NOMO-1 treated with DMSO at 0.1 percent for 48 hours (cell line): ENCODE data around the gene SIDT1.

ENCODE experiments used
- DNase-seq: peaks from one replicate; lab custom pipeline; 2025; ENCODE audit not compliant: unreplicated experiment; lab: John Stamatoyannopoulos, UW

Gene SIDT1

DNA sequence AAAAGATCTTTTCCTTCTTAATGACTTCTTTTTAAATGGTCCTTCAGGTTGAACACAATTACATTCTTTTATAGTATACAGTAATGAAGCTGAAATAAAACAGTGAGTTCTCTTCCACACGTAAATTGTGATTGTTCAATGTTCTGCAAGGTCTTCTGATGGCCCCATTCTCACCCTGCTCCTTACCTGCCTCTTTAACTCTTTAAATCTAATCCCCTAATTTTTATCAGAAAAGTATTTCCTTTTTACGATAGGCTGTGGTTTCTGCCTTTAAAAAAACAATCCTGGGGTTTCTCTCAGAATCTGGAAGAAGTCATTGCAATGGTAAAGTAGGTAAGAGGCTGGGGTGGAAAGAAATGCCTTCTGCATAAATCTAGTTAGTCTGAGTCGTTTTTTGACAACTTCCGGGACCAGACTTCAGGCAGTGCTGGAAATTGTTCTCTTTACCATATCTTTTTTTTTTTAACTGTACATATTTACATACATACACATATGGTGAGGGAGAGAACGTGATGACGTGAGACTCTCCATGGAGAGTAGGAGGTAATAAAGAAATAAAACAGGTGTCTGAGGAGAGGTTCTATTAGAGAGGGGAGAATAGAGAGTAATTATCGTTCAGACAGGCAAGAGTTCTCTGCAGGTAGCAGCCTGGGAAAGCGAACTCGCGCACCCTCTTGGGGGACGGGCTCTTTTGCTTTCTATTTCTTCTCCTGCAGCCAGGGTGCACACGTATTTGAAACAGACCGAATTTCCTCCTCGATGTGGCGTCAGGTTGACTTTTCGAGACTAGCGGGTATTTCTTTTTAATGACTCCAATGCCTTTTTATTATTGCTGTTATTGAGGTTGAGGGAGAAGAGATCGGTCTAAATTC is at the start of gene SIDT1:
Gene SIDT1 (plus strand): TSS at position 730 of the 872 bp plus-strand sequence. CDS start 467 bp downstream, outside the sequence.
- no peak for DNase-seq

DNA sequence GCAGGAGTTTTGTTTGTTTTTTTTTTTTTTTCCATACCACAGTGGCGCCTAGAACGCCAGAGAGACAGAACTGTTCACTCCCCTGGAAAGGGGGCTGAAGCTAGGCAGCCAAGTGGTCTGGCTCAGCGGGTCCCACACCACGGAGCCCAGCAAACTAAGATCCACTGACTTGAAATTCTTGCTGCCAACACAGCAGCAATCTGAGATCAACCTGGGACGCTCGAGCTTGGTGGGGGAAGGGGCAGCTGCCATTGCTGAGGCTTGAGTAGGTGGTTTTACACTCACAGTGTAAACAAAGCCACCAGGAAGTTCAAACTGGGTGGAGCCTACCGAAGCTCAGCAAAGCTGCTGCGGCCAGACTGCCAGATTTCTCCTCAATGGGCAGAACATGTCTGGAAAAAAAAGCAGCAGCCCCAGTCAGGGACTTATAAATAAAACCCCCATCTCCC is 47.2 kb upstream of the SIDT1 start:
- DNase-seq = no peak

- DNase-seq = no peak
Measured at GRCh38 chr3:113495035-113495434, 37.3 kb upstream of the SIDT1 start.

- no peak for DNase-seq
Measured at GRCh38 chr3:113496924-113497323, 35.4 kb upstream of the SIDT1 start.

DNA sequence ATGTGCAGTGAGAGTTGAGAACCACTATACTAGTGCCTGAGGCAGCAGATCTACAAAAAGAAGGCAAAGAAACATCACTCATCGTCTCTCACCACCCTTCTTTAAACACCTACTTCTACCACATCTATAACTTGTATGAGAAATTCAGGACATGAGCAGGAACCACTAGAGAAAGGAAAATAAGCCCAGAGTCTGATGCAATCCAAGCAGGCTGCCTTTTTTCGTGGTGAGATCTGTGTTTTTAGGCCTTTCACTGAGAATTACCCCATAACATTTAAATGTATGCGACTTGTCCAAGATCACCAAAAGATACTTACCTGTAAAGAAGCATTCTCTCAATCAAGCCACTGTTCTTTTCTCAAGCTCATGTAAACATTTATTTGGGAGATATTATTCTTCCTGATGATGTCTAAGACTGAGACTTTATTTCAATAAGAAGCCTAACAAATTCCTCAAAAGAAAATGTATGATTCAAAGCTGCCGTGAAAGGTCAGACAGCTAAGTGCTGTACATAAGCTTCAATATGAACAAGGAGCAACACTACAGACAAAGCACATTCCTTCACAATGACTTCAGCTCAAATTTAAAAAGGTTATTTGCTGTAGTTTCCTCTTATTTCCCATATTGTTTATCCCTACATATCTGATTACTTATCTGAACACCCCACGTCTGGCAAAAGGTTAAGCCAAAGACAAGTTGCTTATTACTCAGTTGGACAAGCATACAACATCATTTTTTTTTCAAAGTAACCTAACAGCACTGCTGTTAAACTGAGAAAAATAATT is 33.9 kb upstream of the SIDT1 start:
- DNase-seq = no peak

GRCh38 chr3:113499081-113499480 is 33.3 kb upstream of the SIDT1 start:
- no peak for DNase-seq

GRCh38 chr3:113501597-113501996 is 30.8 kb upstream of the SIDT1 start:
- DNase-seq = peak; percentile 10

- DNase-seq = no peak
Measured at GRCh38 chr3:113505867-113506266, 26.5 kb upstream of the SIDT1 start.

GRCh38 chr3:113507501-113508067 is 24.8 kb upstream of the SIDT1 start:
- DNase-seq = no peak

- no peak for DNase-seq
Measured at GRCh38 chr3:113508966-113509365, 23.4 kb upstream of the SIDT1 start.

GRCh38 chr3:113514265-113514769 is 18.0 kb upstream of the SIDT1 start:
- DNase-seq = no peak

- DNase-seq = no peak
Measured at GRCh38 chr3:113516115-113516505, 16.2 kb upstream of the SIDT1 start.

DNA sequence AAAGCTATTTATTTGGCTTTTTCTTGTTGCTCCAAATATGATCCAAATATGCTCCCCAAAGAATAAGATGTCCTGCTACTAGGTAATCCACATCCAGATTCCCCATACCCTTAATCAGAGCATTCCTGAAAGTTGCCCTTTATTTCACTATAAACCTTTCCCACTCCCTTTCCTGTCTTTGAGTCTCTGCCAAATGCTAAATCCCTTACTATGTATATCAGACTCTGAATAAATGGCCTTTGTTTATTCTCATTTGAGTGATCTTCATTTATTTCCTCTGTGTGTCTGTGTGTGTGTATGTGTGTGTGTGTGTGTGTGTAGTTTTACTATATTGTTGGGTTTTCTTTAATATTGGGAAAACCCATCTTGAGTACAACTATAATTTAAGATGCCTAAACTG is 10.4 kb upstream of the SIDT1 start:
- DNase-seq = no peak

DNA sequence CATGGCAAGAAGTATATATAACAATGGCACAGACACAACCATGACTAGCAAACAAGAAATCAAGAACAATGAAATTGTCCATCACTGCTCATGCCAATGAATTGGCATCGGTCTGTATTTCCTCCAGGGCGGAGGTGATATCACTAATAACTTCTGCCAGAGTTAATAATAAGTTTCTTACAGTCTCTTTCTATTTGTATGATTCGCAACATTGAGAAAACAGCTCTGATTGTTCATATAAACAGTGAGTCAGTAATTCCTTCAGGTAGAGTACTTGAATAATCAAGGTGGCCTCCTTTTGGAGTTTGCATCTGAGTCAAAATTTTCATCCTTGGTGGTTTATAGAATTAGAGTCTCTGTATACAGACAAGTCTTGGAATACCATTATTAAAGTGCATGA is 9.1 kb upstream of the SIDT1 start:
- DNase-seq = no peak

DNA sequence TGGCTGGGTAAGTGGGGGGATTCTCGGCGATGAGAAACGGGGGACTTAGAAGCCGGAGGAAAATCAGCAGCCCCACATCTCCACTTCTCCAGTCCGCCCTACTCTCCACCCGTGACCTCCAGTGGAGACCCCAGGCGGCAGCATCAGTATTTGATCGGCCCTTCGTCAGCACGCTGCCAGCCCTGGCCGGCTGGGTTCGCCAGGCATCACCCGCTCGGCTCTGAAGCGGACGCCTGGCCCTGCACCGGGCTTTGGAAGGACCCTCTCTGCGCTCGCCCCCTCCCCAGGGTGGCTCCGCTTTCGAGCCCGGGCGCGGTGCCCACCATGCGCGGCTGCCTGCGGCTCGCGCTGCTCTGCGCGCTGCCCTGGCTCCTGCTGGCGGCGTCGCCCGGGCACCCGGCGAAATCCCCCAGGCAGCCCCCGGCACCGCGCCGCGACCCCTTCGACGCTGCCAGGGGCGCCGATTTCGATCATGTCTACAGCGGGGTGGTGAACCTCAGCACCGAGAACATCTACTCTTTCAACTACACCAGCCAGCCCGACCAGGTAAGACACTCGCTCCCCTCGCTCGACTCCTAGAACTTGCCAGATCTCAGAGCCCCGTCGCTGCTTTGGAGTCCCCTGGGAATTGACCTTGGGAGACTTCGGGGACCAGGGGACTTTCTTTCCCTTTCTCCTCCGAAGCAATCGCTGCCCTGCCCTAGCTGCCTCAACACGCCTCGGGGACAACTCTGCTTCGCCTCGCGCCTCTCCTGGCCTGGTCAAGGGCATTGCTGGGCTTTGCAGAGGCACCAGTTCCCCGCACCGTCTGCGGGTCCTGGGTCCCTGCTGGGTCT is 561 bp downstream of the SIDT1 start:
- no peak for DNase-seq

DNA sequence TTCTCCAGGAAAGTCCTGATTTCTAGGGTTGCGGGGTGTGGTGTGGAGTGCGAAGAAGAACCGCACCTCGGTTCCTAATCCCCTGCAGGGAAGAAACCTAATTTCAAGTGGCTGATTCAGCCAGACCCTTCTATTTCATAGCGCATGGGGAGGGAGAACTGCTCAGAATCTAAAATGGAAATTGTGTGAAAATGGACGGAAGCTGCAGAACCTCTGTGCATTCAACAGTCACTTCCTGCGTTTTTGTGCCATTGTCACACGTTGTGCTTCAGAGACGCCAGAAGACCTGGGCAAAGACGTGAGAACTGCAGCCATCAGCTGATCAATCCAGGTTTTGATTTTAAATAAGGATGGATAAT is 1.2 kb downstream of the SIDT1 start:
- no peak for DNase-seq

GRCh38 chr3:113534365-113534764 is 2.0 kb downstream of the SIDT1 start:
- DNase-seq = no peak

GRCh38 chr3:113535898-113536297 is 3.5 kb downstream of the SIDT1 start:
- no peak for DNase-seq

DNA sequence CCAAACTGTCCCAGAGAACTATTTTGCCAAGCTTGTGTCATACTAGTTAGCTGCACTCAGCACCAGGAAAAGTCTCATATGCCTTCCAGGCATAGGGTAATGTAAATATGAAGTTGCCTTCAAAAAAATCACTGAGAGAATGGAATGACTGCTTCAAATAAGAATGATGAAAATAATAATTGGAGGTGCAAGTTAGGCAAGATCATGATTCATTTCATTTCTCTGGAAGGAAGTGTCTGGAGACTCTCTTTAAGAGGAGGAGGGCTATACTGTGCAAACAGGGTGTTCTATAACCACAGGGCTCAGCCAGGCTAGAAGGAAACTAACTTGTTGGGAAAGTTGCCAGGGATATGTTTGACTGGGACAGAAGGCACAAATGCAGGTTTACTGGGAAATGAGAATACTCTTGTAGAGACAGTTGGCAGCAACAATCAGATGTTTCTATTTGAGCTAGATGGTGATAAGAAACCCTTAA is 4.3 kb downstream of the SIDT1 start:
- DNase-seq = no peak

DNA sequence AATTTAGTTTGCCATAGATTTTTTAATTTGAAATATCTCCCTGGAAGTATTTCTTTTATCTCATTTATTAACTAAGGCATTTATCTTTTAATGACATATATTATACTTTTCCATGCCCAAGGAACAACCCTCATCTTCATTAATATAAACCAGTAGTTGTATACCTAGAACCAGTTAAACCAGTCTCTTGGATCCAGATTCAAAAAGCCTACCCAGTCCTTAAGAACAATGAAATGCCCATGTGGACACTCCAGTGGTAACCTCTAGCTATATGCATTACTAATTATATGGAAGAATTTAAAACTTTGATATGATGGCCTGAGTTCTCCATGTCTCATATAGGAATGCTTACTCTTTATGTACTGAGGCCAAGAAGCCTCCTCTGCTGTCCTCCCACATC is 4.8 kb downstream of the SIDT1 start:
- DNase-seq = no peak

DNA sequence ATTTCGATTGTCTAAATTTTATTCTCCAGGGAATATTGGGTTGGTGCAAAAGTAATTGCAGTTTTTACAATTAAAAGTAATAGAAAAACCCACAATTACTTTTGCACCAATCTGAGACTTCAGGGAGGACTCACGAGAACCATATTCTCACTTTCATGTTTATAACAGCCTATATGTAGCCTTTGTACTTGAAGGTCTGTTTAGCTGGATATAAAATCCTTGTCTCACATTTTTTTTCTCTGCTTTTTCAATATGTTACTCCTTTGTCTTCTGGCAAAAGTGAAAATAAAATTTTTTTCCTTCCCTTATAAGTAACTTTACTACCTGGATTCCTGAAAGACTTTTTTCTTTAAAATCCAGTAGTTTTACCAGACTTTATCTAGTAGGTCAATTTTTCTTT is 9.2 kb downstream of the SIDT1 start:
- DNase-seq = no peak
